Measurements from ENCODE around the gene OMA1. TPM values are rescaled to one million over a fixed set of nuclear protein-coding genes. Genes with fewer than 3 reads are reported as not detected.
"Not testable (repeated sequence)": the region's sequence is repeated elsewhere in the genome, so short reads cannot be mapped to it uniquely, and the experiment has no call there.

OMA1 gene
- total RNA-seq, 1 donor from 2014 or later = 32.0 TPM

GRCh38 chr1:58502519-58502918 lies 44.0 kb downstream of the OMA1 start:
- no peak for TF ChIP-seq CTCF (IDR thresholded peaks at IDR 0.05; ENCODE audit: unreplicated experiment)
- Mint-ChIP-seq H3K9me3 (ENCODE audit: low read depth) (no peaks in the 10 kb centered on the region), H3K27me3 (no peaks in the 10 kb centered on the region), H3K27ac (no peak overlapping the region), H3K36me3 (ENCODE audit: insufficient read depth) (peaks cover 8% of the 10 kb centered on the region), H3K4me3 (ENCODE audit: low read depth) (no peak overlapping the region), H3K4me1 (ENCODE audit: low read depth) (no peaks in the 10 kb centered on the region)
- DNase-seq (ENCODE audit: low spot score, unreplicated experiment) = no peak

GRCh38 chr1:58500043-58500442 lies 46.5 kb downstream of the OMA1 start:
- Mint-ChIP-seq H3K36me3 (ENCODE audit: insufficient read depth) (peaks cover 12% of the 10 kb centered on the region), H3K27me3 (no peaks in the 10 kb centered on the region), H3K9me3 (ENCODE audit: low read depth) (no peaks in the 10 kb centered on the region), H3K27ac (no peak overlapping the region), H3K4me1 (ENCODE audit: low read depth) (no peaks in the 10 kb centered on the region), H3K4me3 (ENCODE audit: low read depth) (no peak overlapping the region)
- TF ChIP-seq CTCF (IDR thresholded peaks at IDR 0.05; ENCODE audit: unreplicated experiment) = no peak
- no peak for DNase-seq (ENCODE audit: low spot score, unreplicated experiment)

GRCh38 chr1:58497499-58497898 lies 49.0 kb downstream of the OMA1 start:
- Mint-ChIP-seq H3K9me3 (ENCODE audit: low read depth) (no peaks in the 10 kb centered on the region), H3K4me1 (ENCODE audit: low read depth) (no peaks in the 10 kb centered on the region), H3K27me3 (no peaks in the 10 kb centered on the region), H3K36me3 (ENCODE audit: insufficient read depth) (peaks cover 11% of the 10 kb centered on the region), H3K4me3 (ENCODE audit: low read depth) (no peak overlapping the region), H3K27ac (no peak overlapping the region)
- no peak for DNase-seq (ENCODE audit: low spot score, unreplicated experiment)
- TF ChIP-seq CTCF (IDR thresholded peaks at IDR 0.05; ENCODE audit: unreplicated experiment) = no peak

- no peak for DNase-seq (ENCODE audit: low spot score, unreplicated experiment)
- Mint-ChIP-seq H3K4me3 (ENCODE audit: low read depth) (no peak overlapping the region), H3K36me3 (ENCODE audit: insufficient read depth) (peaks cover 19% of the 10 kb centered on the region), H3K4me1 (ENCODE audit: low read depth) (no peaks in the 10 kb centered on the region), H3K27ac (no peak overlapping the region), H3K27me3 (no peaks in the 10 kb centered on the region), H3K9me3 (ENCODE audit: low read depth) (peaks cover 9% of the 10 kb centered on the region)
- no peak for TF ChIP-seq CTCF (IDR thresholded peaks at IDR 0.05; ENCODE audit: unreplicated experiment)
Measured at GRCh38 chr1:58496042-58496441, 50.5 kb downstream of the OMA1 start.

GRCh38 chr1:58488914-58489313 lies 57.6 kb downstream of the OMA1 start:
- H3K27ac Mint-ChIP-seq; DNase-seq (ENCODE audit: low spot score, unreplicated experiment); H3K27me3 Mint-ChIP-seq; H3K4me3 Mint-ChIP-seq (ENCODE audit: low read depth); H3K4me1 Mint-ChIP-seq (ENCODE audit: low read depth): not testable (repeated sequence)
- peaks cover 28% of the 10 kb centered on the region for H3K36me3 Mint-ChIP-seq (ENCODE audit: insufficient read depth)
- H3K9me3 Mint-ChIP-seq (ENCODE audit: low read depth) = peaks cover 13% of the 10 kb centered on the region

GRCh38 chr1:58487002-58487401 lies 59.5 kb downstream of the OMA1 start:
- Mint-ChIP-seq H3K27me3 (no peaks in the 10 kb centered on the region), H3K27ac (no peak overlapping the region), H3K36me3 (ENCODE audit: insufficient read depth) (peaks cover 22% of the 10 kb centered on the region), H3K9me3 (ENCODE audit: low read depth) (peaks cover 10% of the 10 kb centered on the region), H3K4me3 (ENCODE audit: low read depth) (no peak overlapping the region), H3K4me1 (ENCODE audit: low read depth) (no peaks in the 10 kb centered on the region)
- no peak for DNase-seq (ENCODE audit: low spot score, unreplicated experiment)
- TF ChIP-seq CTCF (IDR thresholded peaks at IDR 0.05; ENCODE audit: unreplicated experiment) = no peak

Data from progenitor cell of endocrine pancreas (in vitro differentiated cells).